GM18907 (cell line): ENCODE data around the gene TMEM185A.
"Not testable (repeated sequence)": the region's sequence is repeated elsewhere in the genome, so short reads cannot be mapped to it uniquely, and the experiment has no call there.

Experiments used
- ATAC-seq: cut with Tn5 transposase; IDR thresholded peaks from one replicate; pipeline ENCODE4 v1.9.1; 2021; ENCODE audit warnings: mild to moderate bottlenecking, moderate library complexity; ENCODE audit not compliant: unreplicated experiment

TMEM185A gene

GRCh38 chrX:149626829-149627228, 4.8 kb downstream of the TMEM185A start:
- ATAC-seq: not testable (repeated sequence)

GRCh38 chrX:149619662-149620061, 11.9 kb downstream of the TMEM185A start:
- not testable (repeated sequence) for ATAC-seq

GRCh38 chrX:149618871-149619270, 12.7 kb downstream of the TMEM185A start:
- no peak for ATAC-seq

- ATAC-seq: no peak
Observed at GRCh38 chrX:149611623-149612175, 19.9 kb downstream of the TMEM185A start.

GRCh38 chrX:149610511-149610910, 21.1 kb downstream of the TMEM185A start:
- no peak for ATAC-seq

- ATAC-seq: no peak
Observed at GRCh38 chrX:149607699-149608098, 23.9 kb downstream of the TMEM185A start.

GRCh38 chrX:149605248-149605885, 26.2 kb downstream of the TMEM185A start:
- not testable (repeated sequence) for ATAC-seq

GRCh38 chrX:149598603-149599002, 33.0 kb downstream of the TMEM185A start:
- not testable (repeated sequence) for ATAC-seq

GRCh38 chrX:149595943-149596342, 35.6 kb downstream of the TMEM185A start:
- ATAC-seq: not testable (repeated sequence)

- ATAC-seq: not testable (repeated sequence)
Observed at GRCh38 chrX:149595214-149595613, 36.4 kb downstream of the TMEM185A start, which contains the start of gene HSFX2. TSS of gene HSFX2 (minus strand) at chrX:149595314. CDS start at chrX:149594700, 614 bp downstream.

GRCh38 chrX:149590993-149591392, 40.6 kb downstream of the TMEM185A start:
- not testable (repeated sequence) for ATAC-seq

GRCh38 chrX:149587359-149587758, 44.2 kb downstream of the TMEM185A start, which contains the start of gene MAGEA9B:
TSS of gene MAGEA9B (minus strand) at chrX:149587459. CDS start at chrX:149583179, 4,280 bp downstream.
- ATAC-seq: not testable (repeated sequence)

- not testable (repeated sequence) for ATAC-seq
Observed at GRCh38 chrX:149585631-149586030, 46.0 kb downstream of the TMEM185A start.

- peak; percentile 100 for ATAC-seq
Observed at GRCh38 chrX:149573456-149573855, 58.1 kb downstream of the TMEM185A start.

GRCh38 chrX:149572743-149573142, 58.8 kb downstream of the TMEM185A start:
- ATAC-seq: no peak

- no peak for ATAC-seq
Observed at GRCh38 chrX:149571770-149572169, 59.8 kb downstream of the TMEM185A start.

GRCh38 chrX:149570668-149571067, 60.9 kb downstream of the TMEM185A start:
- ATAC-seq: no peak

GRCh38 chrX:149569770-149570169, 61.8 kb downstream of the TMEM185A start:
- no peak for ATAC-seq

GRCh38 chrX:149568701-149569296, 62.8 kb downstream of the TMEM185A start:
- ATAC-seq: no peak

GRCh38 chrX:149567621-149568417, 63.8 kb downstream of the TMEM185A start:
- ATAC-seq: no peak

GRCh38 chrX:149563359-149563758, 68.2 kb downstream of the TMEM185A start:
- ATAC-seq: no peak
